Stimulated activated CD4-positive, alpha-beta T cell treated with anti-CD3 and anti-CD28 coated beads, Interleukin-12 subunit alpha, Interleukin-12 subunit beta, amount 100 ng/mL, for 48 hours (primary cell): Measurements from ENCODE around the gene C2orf72.
"Not testable (repeated sequence)": the region's sequence is repeated elsewhere in the genome, so short reads cannot be mapped to it uniquely, and the experiment has no call there.

Source experiments
- DNase-seq, 3 donors: peaks; one replicate each; pipeline ENCODE4 v3.0.0-alpha.2; 2020; ENCODE audit warnings: low read depth in 2 of 3, low spot score in 1 of 3

Gene C2orf72

DNA sequence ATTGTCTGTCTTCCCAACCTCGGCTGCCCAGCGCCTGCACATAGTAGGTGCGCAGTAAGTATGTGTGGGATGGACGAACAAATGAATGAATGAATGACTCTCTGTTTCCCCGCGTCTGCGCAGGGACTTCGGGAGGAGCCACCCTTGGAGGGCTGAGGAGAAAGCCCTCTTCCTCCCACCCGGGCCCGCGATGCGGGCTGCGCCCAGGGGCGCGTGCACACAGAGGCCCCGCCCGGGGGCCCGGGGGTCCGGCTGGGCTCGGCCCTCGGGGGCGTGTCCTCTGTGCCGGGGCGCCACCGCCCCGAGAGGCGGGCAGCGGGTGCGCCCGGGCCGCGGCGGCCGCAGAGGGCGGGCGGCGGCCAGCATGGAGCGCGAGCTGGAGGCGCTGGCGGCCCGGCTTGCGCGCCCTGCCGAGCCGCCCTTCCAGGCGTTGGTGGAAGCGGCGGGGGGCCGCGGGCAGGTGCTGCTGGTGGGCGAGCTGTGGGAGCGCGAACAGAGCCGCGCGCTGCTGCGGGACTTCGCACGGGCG, at the start of gene C2orf72:
Gene C2orf72 (plus strand): TSS at position 322 of the 529 bp plus-strand sequence. CDS start 43 bp downstream, at position 365.
- no peak for DNase-seq

DNA sequence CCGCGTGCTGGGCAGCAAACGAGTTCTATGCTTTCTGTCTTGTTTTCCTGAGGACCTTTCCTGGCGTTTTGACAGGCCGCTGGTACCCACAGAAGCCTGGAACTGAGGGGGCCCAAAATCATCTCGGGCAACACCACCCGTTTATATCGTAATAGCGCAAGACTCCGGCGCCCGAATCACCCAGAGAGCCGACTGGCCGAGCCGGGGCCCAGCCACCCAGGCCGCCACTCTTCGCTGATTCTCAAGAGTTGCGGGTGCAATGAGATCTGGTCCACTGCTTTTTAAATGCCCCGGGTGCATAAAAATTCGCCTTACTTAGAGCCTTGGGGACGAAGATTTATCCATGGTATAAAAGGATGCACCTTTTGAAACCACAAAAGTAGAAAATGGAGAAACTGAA, 47.6 kb upstream of the C2orf72 start:
- DNase-seq = no peak

DNA sequence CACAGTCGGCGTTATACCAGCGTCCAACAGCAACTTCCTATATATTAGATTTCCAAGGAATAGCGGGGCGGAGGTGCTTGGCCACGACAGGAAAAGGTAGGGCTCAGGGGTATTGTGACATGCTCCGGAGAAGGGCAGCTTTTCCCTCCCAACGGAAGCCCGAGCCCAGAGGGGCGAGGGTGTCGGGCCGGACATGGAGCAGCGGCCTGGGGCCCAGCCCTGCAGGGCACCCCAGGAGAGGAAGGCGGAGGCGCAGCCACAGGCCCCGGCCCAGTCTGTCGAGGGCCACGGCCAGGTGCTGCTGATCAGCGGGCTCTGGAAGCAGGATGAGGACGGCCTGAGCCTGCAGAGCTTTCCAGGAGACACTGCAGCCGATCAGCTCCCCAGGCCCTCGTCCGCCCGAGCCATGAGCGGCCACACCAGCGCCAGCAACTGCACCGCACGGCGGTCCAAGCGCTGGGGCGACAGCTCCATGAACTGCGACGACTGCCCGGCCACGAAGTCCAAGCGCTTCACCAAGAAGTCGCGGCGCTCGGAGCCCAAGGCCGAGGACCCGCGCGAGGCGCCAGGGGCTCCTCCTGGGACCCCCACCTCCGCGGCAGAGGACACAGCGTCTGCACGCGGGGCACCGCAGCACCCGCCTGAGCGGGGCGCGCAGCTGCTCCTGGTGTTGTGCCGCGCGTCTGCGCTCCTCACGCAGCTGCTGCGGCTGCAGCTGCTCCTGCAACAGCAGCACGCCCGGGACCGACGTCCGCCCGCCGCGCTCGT, 47.0 kb upstream of the C2orf72 start:
- DNase-seq = no peak

DNA sequence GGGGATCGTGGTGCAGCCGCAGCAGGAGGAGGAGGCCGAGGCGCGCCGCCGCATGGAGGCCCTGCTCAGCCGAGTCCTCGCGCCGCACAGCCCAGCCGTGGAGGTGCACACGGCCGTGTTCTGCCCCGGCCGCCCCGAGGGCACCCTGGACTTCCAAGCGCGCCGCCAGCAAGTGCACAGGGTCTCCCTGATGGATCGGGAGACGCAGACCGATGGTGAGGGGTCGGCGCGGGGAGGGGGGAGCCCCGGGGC, 46.5 kb upstream of the C2orf72 start:
- no peak for DNase-seq

DNA sequence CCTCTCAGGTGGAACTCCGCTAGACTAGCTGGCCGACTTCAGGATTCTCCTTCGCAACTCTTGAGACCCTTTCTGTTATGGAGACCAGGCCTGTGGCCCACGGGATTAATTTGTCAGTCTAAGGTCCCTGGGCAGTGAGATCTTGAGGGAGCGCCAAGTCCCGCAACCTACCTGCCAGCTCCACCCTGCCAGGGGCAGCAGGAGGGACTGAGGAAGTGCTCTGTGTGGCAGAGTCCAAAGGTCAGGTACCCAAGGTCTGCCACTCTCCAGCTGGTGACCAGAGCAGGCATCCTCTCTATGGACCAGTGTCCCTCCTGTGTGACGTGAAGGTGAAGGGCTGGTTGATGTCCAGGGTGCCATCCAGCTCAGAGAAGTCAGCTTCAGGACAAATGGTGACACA, 45.7 kb upstream of the C2orf72 start:
- DNase-seq = no peak

DNA sequence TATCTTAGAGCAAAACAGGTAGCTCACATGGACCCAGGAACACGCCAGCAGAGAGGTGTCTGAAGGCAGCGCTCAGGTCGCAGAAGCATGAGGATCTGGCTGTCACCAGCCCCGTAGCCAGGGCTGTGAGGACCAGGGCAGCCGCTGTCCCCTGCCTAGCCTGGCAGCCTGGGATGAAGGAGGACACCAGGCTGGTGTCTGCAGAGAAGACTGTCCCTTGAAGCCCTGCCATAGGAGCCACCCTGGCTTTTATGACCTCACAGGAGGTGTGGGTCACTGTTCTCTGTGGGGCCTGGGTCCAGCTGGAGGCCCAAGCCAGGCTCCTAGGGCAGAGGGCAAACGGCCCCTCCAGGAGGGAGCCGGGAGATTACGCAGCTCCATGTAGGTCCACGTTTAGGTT, 41.5 kb upstream of the C2orf72 start, which contains the start of gene SPATA3:
Gene SPATA3 (plus strand): TSS at position 301 of the 400 bp plus-strand sequence. CDS start 113 bp downstream, outside the sequence.
- DNase-seq = no peak

DNA sequence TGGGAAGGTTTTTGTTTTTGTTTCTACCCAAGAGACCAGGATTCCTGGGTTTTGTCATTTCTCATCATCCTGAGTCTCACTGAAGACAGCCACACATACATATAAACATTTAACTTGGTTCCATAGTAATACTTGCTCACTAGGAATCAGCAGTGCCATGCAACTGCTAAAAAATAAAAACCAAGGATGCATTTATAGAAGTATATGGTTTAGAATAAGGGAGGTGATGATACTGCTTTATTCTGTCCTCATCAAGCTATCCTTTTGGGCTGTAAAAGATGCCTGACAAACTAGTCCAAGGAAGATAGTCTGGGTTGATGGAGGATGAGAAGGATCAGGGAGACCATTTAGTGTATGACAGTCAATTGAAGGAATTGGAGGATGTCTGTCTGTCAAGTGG, 40.7 kb upstream of the C2orf72 start:
- DNase-seq = no peak

DNA sequence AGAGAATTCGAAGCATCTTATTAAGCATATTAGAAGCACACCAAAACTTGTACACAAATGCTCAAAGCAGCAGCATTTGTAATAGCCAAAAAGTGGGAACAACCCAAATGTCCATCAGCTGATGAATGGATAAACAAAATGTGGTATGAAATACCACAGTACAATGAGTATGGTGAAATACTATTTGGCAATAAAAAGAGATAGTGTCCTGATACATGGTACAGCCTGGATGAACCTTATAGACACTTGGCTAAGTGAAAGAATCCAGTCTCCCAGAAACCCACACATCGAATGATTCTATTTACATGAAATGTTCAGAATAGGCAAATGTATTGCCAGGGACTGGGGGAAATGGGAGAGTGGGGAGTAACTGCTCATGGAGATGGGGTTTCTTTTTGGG, 38.4 kb upstream of the C2orf72 start:
- DNase-seq = no peak

DNA sequence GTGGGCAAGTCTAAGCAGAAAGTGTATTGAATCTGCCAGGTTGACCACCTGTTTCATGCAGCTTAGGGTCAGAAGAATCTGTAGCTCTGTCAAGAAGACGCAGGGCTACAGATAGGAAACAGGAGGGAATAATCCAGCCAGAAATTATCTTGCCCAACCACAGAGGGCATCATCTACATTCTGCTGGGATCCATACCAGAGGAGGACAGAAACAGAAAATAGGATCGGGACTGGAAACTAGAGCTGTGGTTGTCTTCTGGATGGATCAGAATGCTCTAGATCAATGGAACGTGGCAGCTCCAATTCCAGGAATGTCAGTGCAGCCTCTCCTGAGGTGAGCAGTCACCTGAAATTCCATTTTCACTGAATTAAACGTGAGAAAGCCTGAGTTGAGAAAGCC, 37.8 kb upstream of the C2orf72 start:
- DNase-seq = no peak

DNA sequence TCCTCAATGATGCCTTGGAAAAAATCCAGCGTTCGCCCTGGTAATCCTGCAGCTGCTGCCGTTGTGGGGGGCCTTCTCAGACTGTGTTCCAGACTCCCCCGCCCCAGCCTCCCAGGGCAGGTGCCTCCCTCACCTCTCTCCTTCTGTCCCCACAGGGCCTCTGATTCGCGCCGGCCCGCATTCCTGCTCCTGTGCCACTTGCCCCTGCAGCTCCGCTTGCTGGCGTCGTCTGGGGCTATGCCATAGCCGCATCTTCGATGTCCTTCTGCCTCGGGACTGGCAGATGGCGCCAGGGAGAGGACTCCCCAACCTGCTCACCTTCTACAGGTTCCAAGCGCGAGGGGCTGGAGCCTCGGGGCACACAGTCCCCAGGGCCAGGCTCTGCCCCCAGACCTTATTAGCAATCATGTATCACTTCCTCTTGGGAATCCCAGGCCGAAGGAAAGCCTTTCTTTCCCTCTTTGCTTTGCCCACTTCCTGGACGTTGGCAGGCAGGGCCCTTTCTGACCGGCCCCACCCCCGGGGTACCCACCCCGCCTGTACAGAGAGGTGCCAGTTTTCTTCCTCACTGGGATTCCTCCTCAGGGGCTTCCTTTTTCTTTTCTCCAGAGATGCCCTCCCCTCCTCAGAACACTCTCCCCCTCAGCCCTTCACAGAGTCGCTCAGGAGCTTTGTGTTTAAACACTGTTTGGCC, 37.0 kb upstream of the C2orf72 start:
- no peak for DNase-seq

DNA sequence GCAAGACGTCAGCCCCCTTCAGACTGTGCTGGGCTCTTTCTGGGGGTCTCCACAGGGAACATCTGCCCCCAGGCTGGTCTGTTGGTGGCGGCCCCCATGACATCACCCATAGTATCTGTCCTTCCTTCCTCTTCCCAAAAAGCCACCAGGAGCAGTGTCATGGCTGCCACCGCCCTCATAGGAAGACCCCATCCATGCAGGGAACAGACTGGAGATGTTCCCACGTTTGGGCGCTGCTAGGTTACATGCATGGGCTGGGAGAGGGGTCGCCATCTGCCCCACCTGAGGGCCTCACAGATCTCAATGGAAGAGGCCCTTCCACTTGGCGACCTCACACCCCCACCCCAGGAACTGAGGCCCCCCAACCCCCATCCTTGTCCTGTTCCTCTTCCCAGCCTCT, 36.3 kb upstream of the C2orf72 start:
- DNase-seq = no peak

DNA sequence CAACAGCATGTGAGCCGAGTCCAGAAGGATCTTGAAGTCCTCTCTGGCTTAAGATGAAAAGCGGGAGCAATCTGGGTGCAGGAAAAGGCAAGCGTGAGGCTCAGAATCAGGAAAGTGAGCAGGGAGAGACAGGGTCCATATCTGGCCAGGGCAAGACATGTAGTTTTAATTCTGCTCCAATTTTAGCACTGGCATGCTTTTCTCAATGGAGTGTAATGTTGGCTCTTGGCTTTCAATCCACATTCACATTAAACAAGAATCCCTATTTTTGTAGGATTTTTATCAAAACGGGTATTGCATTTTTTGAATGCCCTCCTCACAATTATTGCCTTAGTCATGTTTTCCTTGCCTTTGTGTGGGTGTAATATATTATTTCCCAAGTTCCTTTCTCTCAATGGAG, 35.4 kb upstream of the C2orf72 start:
- no peak for DNase-seq

DNA sequence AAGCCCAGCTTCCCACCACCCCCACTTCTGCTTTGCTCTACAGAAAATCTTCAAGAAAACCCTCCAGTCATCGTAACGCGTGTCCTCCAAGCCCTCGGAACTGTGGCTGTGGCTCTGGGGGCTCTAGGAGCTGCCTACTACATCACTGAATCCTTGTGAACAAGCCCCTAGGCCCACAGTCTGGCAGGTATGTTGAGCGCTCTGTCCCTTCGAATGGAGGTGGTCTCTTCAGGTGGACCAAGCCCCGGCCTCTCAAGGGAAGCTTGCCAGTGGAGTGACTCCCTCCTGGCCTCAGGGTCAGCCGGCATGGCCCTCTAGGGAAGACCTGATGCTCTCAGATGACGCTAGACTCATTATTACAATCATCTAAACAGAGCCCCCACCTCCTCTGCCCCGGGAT, 34.7 kb upstream of the C2orf72 start:
- no peak for DNase-seq

DNA sequence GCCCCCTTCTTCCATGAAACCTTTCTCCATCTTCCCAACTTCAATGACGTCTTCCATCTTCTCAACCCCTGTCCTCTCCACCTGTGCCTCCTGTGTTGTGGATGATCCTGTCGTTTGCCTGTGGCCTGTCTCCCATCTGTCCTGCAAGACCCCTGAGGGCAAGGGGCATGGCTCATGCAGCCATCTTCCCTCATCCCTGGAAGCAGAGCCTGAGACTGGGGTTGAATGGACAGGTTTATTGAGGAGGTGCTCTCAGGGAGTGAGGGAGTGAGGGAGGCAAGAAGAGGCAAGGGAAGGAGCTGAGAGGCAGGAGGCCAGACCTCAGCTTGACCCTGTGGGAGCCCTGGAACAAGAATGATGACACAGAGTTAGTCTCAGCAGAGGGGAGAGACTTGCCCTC, 34.1 kb upstream of the C2orf72 start:
- DNase-seq = no peak

DNA sequence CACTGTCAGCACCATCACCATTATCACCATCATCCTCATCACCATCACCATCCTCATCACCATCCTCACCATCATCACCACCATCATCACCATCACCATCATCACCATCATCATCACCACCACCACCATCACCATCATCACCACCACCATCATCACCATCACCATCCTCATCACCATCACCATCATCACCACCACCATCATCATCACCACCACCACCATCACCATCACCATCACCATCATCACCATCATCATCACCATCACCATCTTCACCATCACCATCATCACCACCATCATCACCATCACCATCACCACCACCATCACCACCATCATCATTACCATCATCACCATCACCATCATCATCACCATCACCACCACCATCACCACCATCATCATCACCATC, 32.4 kb upstream of the C2orf72 start:
- DNase-seq = not testable (repeated sequence)

DNA sequence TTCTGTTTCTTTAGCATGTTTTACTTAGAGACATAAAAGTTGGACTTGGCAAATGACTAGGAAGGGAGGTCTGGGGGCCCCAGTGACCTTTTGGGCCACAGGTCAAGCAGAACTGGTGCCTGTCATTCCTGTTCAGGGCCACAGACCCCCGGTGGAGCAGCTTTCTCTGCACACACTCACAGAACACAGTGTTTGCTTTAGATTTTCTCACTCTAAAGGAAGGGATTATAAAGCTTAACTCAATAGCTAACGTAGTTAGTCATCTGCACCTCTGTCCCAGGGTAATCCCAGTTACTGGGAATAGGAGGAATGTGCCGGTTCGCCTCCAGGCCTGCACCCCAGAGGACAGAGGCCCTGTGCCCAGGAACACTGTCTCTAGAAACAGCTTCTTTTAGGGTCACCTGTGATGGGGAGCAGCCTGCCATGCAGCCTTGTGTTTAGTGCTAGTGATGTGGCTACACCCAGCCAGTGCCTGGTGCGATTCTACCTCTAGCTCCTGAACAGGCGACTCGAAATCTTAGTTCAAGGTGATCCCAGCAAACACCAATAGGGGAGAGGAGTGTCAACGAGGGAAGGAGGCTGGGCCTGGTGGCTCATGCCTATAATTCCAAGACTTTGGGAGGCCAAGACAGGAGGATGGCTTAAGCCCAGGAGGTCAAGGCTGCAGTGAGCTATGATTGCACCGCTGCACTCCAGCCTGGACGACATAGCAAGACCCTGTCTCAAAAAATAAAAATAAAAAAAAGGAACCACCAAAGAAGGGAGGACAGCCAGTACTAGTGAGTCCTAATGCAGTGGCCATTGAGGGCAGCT, 29.8 kb upstream of the C2orf72 start:
- no peak for DNase-seq

DNA sequence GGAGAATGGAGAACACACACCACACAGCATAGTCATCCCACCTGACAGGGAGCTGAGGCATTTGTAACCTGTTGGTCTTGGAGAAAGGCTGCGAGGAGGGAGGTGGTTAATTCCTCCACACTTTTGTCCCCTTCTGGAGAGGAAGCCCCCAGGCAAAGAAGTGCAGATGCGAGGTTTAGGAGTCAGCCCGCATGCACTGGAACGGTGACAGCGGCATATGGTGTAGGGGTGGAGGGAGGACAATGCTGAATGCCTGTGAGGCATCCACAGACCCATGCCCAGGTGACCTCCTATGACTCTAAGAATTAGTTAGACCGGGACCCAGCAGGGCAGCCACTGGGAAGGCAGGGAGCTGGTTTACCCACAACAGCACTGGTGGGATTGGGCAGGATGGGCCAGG, 29.2 kb upstream of the C2orf72 start:
- DNase-seq = no peak

DNA sequence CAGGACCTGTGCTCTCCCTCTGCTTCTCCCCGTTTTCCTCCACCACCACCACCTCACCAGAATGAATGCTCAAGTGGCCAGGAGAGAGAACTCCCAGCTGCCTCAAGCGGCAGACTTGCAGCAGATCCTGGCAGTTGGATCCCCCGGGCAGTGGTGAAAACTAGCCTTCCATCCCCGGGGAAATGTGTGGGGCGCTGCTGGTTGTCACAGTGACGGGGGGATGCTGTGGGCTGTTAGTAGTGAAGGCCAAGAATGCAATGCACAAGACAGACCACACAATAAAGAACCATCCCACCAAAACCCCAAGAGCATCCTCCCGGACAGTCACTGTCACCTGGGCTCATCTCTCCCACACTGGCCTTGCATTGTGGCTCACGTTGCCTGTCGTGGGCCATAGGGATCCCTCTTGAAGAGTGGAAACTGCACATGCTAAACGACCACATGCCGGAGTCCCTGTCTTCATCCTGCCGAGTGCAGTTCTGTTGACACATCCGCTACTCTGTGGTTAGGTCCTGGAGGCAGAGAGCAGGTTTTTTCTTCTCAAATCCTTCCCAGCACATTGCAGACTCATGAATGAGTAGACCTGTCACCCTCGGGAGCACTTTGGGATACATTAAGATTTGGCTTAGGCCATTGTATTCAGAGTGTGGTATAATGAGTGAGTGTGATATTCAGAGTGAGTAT, 27.9 kb upstream of the C2orf72 start:
- DNase-seq = no peak

DNA sequence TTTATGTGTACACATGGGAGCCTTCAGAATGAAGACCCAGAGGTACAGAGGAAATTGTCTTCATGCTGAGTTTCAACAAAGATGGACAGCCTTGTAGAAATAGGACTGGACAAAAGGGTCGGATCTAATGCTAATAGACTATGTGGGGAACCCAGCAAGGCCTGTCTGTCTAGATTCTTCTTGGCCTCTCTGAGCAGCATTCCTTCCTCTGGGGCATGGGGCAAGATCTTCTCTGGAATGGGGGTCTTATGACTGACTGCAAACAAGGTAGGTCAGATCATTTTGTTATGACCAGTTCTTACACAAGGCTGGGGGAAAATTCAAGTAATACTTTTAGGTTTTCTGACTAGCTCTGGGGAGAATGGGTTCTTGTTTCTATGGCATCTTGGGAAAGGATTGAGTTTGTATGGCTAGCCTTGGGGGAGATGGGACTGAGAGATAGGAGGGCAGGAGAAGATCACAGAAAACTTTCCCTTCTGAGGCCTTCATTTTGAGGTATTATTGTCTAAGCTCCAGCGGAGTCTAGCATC, 27.1 kb upstream of the C2orf72 start:
- no peak for DNase-seq

DNA sequence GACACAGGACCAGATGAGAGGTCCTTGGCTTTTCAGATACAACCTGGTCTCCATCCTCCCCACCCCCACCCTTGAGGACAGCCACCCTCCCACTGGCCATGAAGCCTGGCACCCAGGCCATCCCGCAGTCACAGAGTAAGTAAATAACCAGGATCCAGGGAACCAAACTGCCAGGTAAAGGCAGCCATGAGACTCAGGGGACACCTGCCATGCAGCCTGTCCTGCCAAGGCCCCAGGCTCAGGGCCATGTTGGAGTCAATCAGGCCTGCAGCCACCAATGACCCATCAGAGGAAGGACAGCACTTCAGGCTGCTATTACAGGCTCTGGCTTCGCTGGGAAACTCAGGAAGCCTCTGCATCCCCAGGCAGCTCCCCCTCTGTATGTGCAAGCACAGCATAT, 25.8 kb upstream of the C2orf72 start:
- DNase-seq = no peak

DNA sequence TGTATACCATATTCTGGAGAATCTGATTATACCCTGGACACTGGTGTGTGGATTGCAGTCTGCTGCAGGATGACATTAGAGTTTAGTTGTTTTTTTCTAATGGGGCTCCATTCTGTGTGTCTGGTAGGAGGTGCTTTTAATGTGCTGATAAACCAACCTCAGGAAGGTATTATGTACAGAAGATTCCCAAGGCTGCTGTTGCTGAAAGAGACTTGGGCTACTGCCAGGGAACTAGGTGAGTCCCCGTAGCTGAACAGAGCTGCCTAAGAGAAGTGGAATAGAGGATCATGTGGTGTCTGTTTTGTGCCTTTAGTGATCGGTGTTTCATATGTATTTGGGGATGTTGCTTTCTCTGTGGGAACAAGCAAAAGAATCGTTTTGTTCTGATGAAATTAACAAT, 24.9 kb upstream of the C2orf72 start:
- DNase-seq = no peak
